GM23248 (cell line): ENCODE results near the gene SH3BGRL2.

Experiments used
- EZH2 ChIP-seq: fragments of 200-600 bp; sonication (generic); IDR thresholded peaks from 2 replicates; pipeline ENCODE4 v1.6.1; 2018; ENCODE audit warnings: antibody characterized with exemption, mild to moderate bottlenecking; ENCODE audit not compliant: insufficient read depth, poor library complexity, severe bottlenecking
- EZH2phosphoT487 ChIP-seq: fragments of 200-600 bp; sonication (generic); IDR thresholded peaks from 2 replicates; pipeline ENCODE4 v1.6.1; 2018; ENCODE audit warnings: antibody characterized with exemption, moderate library complexity, mild to moderate bottlenecking, low read depth; ENCODE audit not compliant: insufficient read depth

DNA sequence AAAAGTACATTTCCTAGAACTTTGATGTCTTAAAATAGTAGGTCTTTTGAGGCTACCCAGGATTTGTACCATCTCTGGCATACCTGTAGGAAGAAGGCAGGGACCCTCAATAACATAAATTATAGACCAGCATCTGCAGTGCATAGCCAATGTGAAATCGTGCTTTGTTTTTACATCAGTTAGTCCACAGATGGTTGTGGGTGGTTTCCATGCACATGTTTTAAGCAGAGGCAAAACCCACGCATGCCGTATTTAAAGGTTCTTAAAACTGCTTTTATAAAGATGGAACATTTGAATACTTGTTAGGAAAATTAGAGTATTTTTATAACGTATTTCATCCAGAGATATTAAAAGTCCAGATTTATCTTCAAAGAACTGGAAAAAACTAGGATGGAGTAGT, 66.3 kb downstream of the SH3BGRL2 start:
- TF ChIP-seq EZH2 (no peak), EZH2phosphoT487 (no peak)
